HEK293T (cell line): ENCODE data around the gene TMEM156.
"Not testable (repeated sequence)": the region's sequence is repeated elsewhere in the genome, so short reads cannot be mapped to it uniquely, and the experiment has no call there.

Source experiments
- CTCF ChIA-PET: fragments of 350-600 bp; formaldehyde crosslinking; extraction: SDS; loops from one replicate; lab custom pipeline; 2021; ENCODE audit warnings: antibody characterized with exemption, inconsistent platforms; lab: Yijun Ruan, JAX
- POLR2A ChIA-PET: fragments of 350-600 bp; formaldehyde crosslinking; extraction: SDS; loops from one replicate; lab custom pipeline; 2020; ENCODE audit warnings: antibody characterized with exemption, inconsistent platforms; lab: Yijun Ruan, JAX
- DNase-seq: peaks from one replicate; pipeline ENCODE4 v3.0.0; 2012; ENCODE audit warnings: mixed read lengths; ENCODE audit errors: extremely low spot score
- ARNT ChIP-seq: fragments of 450-650 bp; IDR thresholded peaks from 2 replicates; pipeline ENCODE4 v1.6.1; 2017; ENCODE audit warnings: mild to moderate bottlenecking
- BHLHE40 ChIP-seq: fragments of 450-650 bp; IDR thresholded peaks from 2 replicates; pipeline ENCODE4 v1.6.1; 2016; ENCODE audit warnings: mild to moderate bottlenecking, moderate library complexity, borderline replicate concordance
- CTBP1 ChIP-seq: fragments of 450-650 bp; IDR thresholded peaks from 2 replicates; pipeline ENCODE4 v1.6.1; 2016; ENCODE audit warnings: borderline replicate concordance
- ELF4 ChIP-seq: fragments of 450-650 bp; IDR thresholded peaks from 2 replicates; pipeline ENCODE4 v1.6.1; 2017; ENCODE audit warnings: antibody characterized with exemption
- FOXA1 ChIP-seq: fragments of 450-650 bp; IDR thresholded peaks from 2 replicates; pipeline ENCODE4 v1.6.1; 2016; ENCODE audit warnings: mild to moderate bottlenecking
- FOXK2 ChIP-seq: fragments of 450-650 bp; IDR thresholded peaks from 2 replicates; pipeline ENCODE4 v1.6.1; 2016; ENCODE audit warnings: mild to moderate bottlenecking
- FOXM1 ChIP-seq: fragments of 450-650 bp; IDR thresholded peaks from 2 replicates; pipeline ENCODE4 v1.6.1; 2017; ENCODE audit warnings: mild to moderate bottlenecking, borderline replicate concordance
- HDGF ChIP-seq: fragments of 450-650 bp; IDR thresholded peaks from 2 replicates; pipeline ENCODE4 v1.6.1; 2017; ENCODE audit warnings: antibody characterized with exemption, borderline replicate concordance
- L3MBTL2 ChIP-seq: fragments of 450-650 bp; conservative IDR thresholded peaks from 2 replicates; pipeline ENCODE4 v1.6.1; 2016; ENCODE audit warnings: mild to moderate bottlenecking
- LEF1 ChIP-seq: fragments of 450-650 bp; IDR thresholded peaks from 2 replicates; pipeline ENCODE4 v1.6.1; 2017; ENCODE audit warnings: mild to moderate bottlenecking, borderline replicate concordance
- NFRKB ChIP-seq: fragments of 450-650 bp; IDR thresholded peaks from 2 replicates; pipeline ENCODE4 v1.6.1; 2016; ENCODE audit warnings: mild to moderate bottlenecking, moderate library complexity
- SP1 ChIP-seq: fragments of 450-650 bp; IDR thresholded peaks from 2 replicates; pipeline ENCODE4 v1.6.1; 2017
- SUZ12 ChIP-seq: fragments of 450-650 bp; IDR thresholded peaks from 2 replicates; pipeline ENCODE4 v1.6.1; 2016; ENCODE audit warnings: mild to moderate bottlenecking
- TARDBP ChIP-seq: fragments of 450-650 bp; IDR thresholded peaks from 2 replicates; pipeline ENCODE4 v1.6.1; 2016
- ZNF384 ChIP-seq: fragments of 450-650 bp; IDR thresholded peaks from 2 replicates; pipeline ENCODE4 v1.6.1; 2016
- TF ChIP-seq, protein P1 (sequence below): fragments of 450-650 bp; IDR thresholded peaks from 2 replicates; pipeline ENCODE4 v1.6.1; 2016

The TMEM156 gene

GRCh38 chr4:38994135-38994534, 38.1 kb downstream of the TMEM156 start:
- DNase-seq, result no peak
- ChIA-PET CTCF (no interaction called here), POLR2A (no interaction called here)
- TF ChIP-seq SUZ12 (no peak), TARDBP (no peak), L3MBTL2 (no peak), ZNF384 (no peak), CTBP1 (no peak), BHLHE40 (no peak)

DNA sequence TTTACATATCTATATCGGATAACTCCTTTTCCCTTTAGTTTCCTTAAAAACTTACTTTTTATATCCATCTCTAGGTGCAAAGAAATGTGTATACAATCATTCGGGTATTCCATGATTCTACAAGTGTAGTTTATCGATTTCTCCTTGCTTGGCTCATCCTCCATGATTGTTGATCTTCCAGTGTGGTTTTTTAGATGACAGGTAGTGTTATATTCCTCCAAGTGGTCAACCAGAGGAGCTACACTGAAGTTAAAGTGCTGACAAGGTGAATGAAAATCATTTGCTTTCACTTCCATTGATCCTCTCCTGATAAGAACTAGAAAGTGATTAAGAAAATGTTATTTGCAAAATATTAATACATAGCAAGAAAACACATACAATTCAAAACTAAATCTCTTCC, 38.5 kb downstream of the TMEM156 start:
- POLR2A ChIA-PET, result no interaction called here

GRCh38 chr4:38990241-38990640, 42.0 kb downstream of the TMEM156 start:
- ChIA-PET POLR2A (no interaction called here), CTCF (no interaction called here)
- TF ChIP-seq ZNF384 (no peak), L3MBTL2 (no peak), SP1 (no peak), CTBP1 (no peak), FOXK2 (no peak), FOXA1 (no peak), NFRKB (no peak), ELF4 (no peak), SUZ12 (no peak), ARNT (no peak), TARDBP (no peak)
- TF ChIP-seq, protein P1, sequence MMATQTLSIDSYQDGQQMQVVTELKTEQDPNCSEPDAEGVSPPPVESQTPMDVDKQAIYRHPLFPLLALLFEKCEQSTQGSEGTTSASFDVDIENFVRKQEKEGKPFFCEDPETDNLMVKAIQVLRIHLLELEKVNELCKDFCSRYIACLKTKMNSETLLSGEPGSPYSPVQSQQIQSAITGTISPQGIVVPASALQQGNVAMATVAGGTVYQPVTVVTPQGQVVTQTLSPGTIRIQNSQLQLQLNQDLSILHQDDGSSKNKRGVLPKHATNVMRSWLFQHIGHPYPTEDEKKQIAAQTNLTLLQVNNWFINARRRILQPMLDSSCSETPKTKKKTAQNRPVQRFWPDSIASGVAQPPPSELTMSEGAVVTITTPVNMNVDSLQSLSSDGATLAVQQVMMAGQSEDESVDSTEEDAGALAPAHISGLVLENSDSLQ, result no peak
- DNase-seq, result no peak

More for the DNA sequence above, 38.5 kb downstream of the TMEM156 start:
- peak; percentile 13 for DNase-seq
- CTCF ChIA-PET, result interaction anchor here (0.6 kb wide), 1 partner anchor 14 kb away, joined by 3 read pairs; no protein-coding TSS in a partner anchor
- TF ChIP-seq LEF1 (no peak), SP1 (no peak), CTBP1 (no peak), FOXA1 (no peak), FOXM1 (no peak), HDGF (no peak), TARDBP (no peak), SUZ12 (no peak), BHLHE40 (no peak), L3MBTL2 (no peak), ARNT (no peak), NFRKB (no peak), FOXK2 (no peak), ZNF384 (no peak), ELF4 (no peak)
- TF ChIP-seq, protein P1, result no peak

GRCh38 chr4:38989487-38989886, 42.7 kb downstream of the TMEM156 start:
- POLR2A ChIA-PET, result no interaction called here
- no peak for DNase-seq
- TF ChIP-seq HDGF (no peak), FOXK2 (no peak), NFRKB (no peak), FOXM1 (no peak), LEF1 (no peak), CTBP1 (no peak), FOXA1 (no peak), SUZ12 (no peak), ZNF384 (no peak), L3MBTL2 (no peak), SP1 (no peak), ELF4 (no peak), BHLHE40 (no peak), ARNT (no peak), TARDBP (no peak)
- TF ChIP-seq, protein P1, result no peak
- CTCF ChIA-PET, result no interaction called here

DNA sequence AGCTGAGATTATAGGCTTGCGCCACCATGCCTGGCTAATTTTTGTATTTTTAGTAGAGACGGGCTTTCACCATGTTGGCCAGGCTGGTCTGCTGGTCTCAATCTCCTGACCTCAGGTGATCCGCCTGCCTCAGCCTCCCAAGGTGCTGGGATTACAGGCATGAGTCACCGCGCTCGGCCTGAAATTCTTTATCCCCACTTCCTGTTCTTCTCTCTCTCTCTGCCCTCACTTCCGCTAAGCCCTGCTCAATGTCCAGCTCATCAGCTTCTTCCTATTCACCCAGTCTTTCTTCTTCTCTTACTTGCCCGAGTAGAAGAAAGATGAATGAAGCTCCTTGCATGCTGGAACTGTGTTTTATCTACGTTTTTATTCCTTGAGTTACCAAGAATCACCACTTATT, 43.9 kb downstream of the TMEM156 start:
- ChIA-PET POLR2A (interaction anchor here (0.6 kb wide), 1 partner anchor 108 kb away, joined by 4 read pairs; no protein-coding TSS in a partner anchor), CTCF (interaction anchor here (0.6 kb wide), 1 partner anchor 147 kb away, joined by 3 read pairs; no protein-coding TSS in a partner anchor)

DNA sequence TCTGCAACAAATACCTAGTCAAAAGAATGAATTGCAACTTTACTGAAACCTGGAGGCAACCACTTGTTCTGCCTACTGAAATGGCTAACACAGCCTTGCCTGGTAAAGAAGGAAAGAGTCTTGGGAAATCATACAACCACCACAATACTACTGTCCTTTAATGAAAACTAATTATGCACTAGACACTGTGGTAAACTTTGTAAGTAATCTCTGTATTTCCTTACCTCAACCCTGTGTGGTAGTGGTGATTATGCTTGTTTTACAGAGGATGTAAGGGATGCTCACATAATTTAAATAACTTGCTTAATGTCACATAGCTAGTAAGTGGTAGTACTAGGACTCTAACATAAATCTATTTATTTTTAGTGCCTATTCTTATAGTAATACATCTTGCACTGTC, 44.7 kb downstream of the TMEM156 start:
- no peak for DNase-seq
- TF ChIP-seq FOXA1 (no peak), ZNF384 (no peak), SUZ12 (no peak), BHLHE40 (no peak), CTBP1 (no peak), L3MBTL2 (no peak), ARNT (no peak)
- ChIA-PET CTCF (no interaction called here), POLR2A (no interaction called here)

More for the DNA sequence above, 43.9 kb downstream of the TMEM156 start:
- DNase-seq, result not testable (repeated sequence)

- ChIA-PET CTCF (interaction anchor here (1.0 kb wide), 1 partner anchor 149 kb away, joined by 3 read pairs; no protein-coding TSS in a partner anchor), POLR2A (interaction anchor here (1.0 kb wide), 1 partner anchor 58 kb away, joined by 3 read pairs; no protein-coding TSS in a partner anchor)
- TF ChIP-seq ZNF384 (no peak), FOXK2 (no peak), TARDBP (no peak), FOXA1 (no peak), ARNT (no peak), NFRKB (no peak), L3MBTL2 (no peak), FOXM1 (no peak), SP1 (no peak), BHLHE40 (no peak), HDGF (no peak), ELF4 (no peak), SUZ12 (no peak), LEF1 (no peak)
- TF ChIP-seq, protein P1, result no peak
- DNase-seq, result no peak
These were observed 46.7 kb downstream of the TMEM156 start for GRCh38 chr4:38985410-38986100.
